ENCODE measurements around the gene NFYA. TPM values are rescaled to one million over a fixed set of nuclear protein-coding genes. Genes with fewer than 3 reads are reported as not detected.

Gene NFYA
- total and polyA plus RNA-seq, 9 of the 15 experiments (the other 6 are each of a cell fraction or from before 2014, with no cell fraction given), result 7.3 to 37.1 (median 21.8) TPM

GRCh38 chr6:41037107-41037900 is 35.5 kb upstream of the NFYA start (continued):
- TF ChIP-seq, protein P1, sequence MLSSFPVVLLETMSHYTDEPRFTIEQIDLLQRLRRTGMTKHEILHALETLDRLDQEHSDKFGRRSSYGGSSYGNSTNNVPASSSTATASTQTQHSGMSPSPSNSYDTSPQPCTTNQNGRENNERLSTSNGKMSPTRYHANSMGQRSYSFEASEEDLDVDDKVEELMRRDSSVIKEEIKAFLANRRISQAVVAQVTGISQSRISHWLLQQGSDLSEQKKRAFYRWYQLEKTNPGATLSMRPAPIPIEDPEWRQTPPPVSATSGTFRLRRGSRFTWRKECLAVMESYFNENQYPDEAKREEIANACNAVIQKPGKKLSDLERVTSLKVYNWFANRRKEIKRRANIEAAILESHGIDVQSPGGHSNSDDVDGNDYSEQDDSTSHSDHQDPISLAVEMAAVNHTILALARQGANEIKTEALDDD (IDR thresholded peaks at IDR 0.05), result no peak
- TF ChIP-seq MEIS2 (IDR thresholded peaks at IDR 0.05; ENCODE audit: partially characterized antibody) (no peak), CBX8 (IDR thresholded peaks at IDR 0.05; ENCODE audit: borderline replicate concordance, extremely low read depth, low read depth, low read length, poor library complexity, severe bottlenecking) (no peak), ETS2 (tag; IDR thresholded peaks at IDR 0.05; ENCODE audit: borderline replicate concordance, poor library complexity, severe bottlenecking) (no peak), PTRF (tag; IDR thresholded peaks at IDR 0.05) (no peak), ZFP91 (CRISPR knock-in tag; IDR thresholded peaks at IDR 0.05) (no peak), ZNF140 (CRISPR knock-in tag; IDR thresholded peaks at IDR 0.05) (no peak), BRF1 (IDR thresholded peaks at IDR 0.05; ENCODE audit: borderline replicate concordance, extremely low read depth, insufficient read length) (no peak)
- TF ChIP-seq, protein P2, sequence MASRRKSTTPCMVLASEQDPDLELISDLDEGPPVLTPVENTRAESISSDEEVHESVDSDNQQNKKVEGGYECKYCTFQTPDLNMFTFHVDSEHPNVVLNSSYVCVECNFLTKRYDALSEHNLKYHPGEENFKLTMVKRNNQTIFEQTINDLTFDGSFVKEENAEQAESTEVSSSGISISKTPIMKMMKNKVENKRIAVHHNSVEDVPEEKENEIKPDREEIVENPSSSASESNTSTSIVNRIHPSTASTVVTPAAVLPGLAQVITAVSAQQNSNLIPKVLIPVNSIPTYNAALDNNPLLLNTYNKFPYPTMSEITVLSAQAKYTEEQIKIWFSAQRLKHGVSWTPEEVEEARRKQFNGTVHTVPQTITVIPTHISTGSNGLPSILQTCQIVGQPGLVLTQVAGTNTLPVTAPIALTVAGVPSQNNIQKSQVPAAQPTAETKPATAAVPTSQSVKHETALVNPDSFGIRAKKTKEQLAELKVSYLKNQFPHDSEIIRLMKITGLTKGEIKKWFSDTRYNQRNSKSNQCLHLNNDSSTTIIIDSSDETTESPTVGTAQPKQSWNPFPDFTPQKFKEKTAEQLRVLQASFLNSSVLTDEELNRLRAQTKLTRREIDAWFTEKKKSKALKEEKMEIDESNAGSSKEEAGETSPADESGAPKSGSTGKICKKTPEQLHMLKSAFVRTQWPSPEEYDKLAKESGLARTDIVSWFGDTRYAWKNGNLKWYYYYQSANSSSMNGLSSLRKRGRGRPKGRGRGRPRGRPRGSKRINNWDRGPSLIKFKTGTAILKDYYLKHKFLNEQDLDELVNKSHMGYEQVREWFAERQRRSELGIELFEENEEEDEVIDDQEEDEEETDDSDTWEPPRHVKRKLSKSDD (conservative IDR thresholded peaks at IDR 0.05; ENCODE audit: low read length), result no peak

Data from K562 (cell line).